K562 (cell line): ENCODE measurements around the gene RBM45. TPM values are rescaled to one million over a fixed set of nuclear protein-coding genes. Genes with fewer than 3 reads are reported as not detected.

Source experiments
- ATAC-seq: fragments of 200-7000 bp; cut with Tn5 transposase; 3 replicates; pipeline ENCODE4 v1.9.1; 2020; ENCODE audit warnings: moderate library complexity
- BruUV-seq: library from RNA; stranded (reverse); fragments of 400-500 nt; replicated peaks from 2 replicates; lab custom pipeline; 2021; lab: Mats Ljungman, UMichigan
- CTCF ChIA-PET: fragments of 300-600 bp; formaldehyde crosslinking; extraction: SDS; loops from one replicate; lab custom pipeline; 2021; ENCODE audit warnings: low intra/inter-chr PET ratio; lab: Yijun Ruan, JAX
- POLR2A ChIA-PET: fragments of 300-600, 350-650 bp; sonication (Branson Sonifier 250); formaldehyde crosslinking; extraction: SDS; loops from one replicate; lab custom pipeline; 2021; ENCODE audit warnings: antibody characterized with exemption, inconsistent platforms; lab: Yijun Ruan, JAX
- DNase-seq, 4 experiments: peaks; one replicate each; pipeline versions ENCODE4 v3.0.0 to v3.0.0-alpha.2; 2011 to 2018; ENCODE audit warnings: low spot score in 3 of 4, mixed read lengths in 3 of 4; ENCODE audit errors: extremely low read depth in 1 of 4
- FAIRE-seq: peaks from 2 replicates; lab custom pipeline; 2011; peaks lifted over from hg19 to GRCh38; lab: Jason Lieb, UNC
- H2AFZ ChIP-seq: 2 replicates; pipeline ENCODE4 v1.6.0; 2011; ENCODE audit warnings: low read depth, low read length, control low read depth, inconsistent platforms
- H3K27ac ChIP-seq: fragments of 200-600 bp; 3 replicates; pipeline ENCODE4 v1.8.0; 2011; ENCODE audit warnings: low read depth, mild to moderate bottlenecking, control low read depth, inconsistent platforms, low read length, moderate library complexity, mixed read lengths; ENCODE audit errors: extremely low read depth
- H3K27me3 ChIP-seq, 2 experiments: fragments of 300-600 bp in 1 of 2; 2 replicates in 1 of 2; 3 replicates in 1 of 2; pipeline versions ENCODE4 v1.6.0 to v1.8.0; 2011; ENCODE audit warnings: inconsistent platforms in 2 of 2, low read length in 2 of 2, mild to moderate bottlenecking in 1 of 2, mixed read lengths in 1 of 2, moderate library complexity in 1 of 2; ENCODE audit not compliant: control insufficient read depth in 2 of 2, insufficient read depth in 2 of 2
- H3K36me3 ChIP-seq: fragments of 300-600 bp; 3 replicates; pipeline ENCODE4 v1.8.0; 2011; ENCODE audit warnings: mild to moderate bottlenecking, low read length, inconsistent platforms; ENCODE audit not compliant: control insufficient read depth, insufficient read depth
- H3K4me1 ChIP-seq, 2 experiments: fragments of 200-600 bp in 1 of 2; replicated peaks in 1 of 2; 2 replicates in 1 of 2; 3 replicates in 1 of 2; pipeline versions ENCODE4 v1.5.1 to v1.8.0; 2011; ENCODE audit warnings: inconsistent platforms in 2 of 2, low read length in 2 of 2, mild to moderate bottlenecking in 1 of 2, mixed read lengths in 1 of 2, moderate library complexity in 1 of 2; ENCODE audit not compliant: control insufficient read depth in 2 of 2, insufficient read depth in 2 of 2
- H3K4me2 ChIP-seq: 2 replicates; pipeline ENCODE4 v1.6.1; 2011; ENCODE audit warnings: low read length, control low read depth, inconsistent platforms, mixed read lengths; ENCODE audit not compliant: insufficient read depth
- H3K4me3 ChIP-seq: fragments of 200-600 bp; sonication (generic), shearing (Covaris generic); 2 replicates; pipeline ENCODE4 v1.5.1; 2016; ENCODE audit warnings: control low read depth, inconsistent platforms
- H3K79me2 ChIP-seq: fragments of 200-600 bp; 3 replicates; pipeline ENCODE4 v1.8.0; 2011; ENCODE audit warnings: low read length, inconsistent platforms; ENCODE audit not compliant: control insufficient read depth, insufficient read depth
- H3K9ac ChIP-seq, 2 experiments: 2 replicates each; pipeline versions ENCODE4 v1.6.0 to v1.6.1; 2011; ENCODE audit warnings: low read depth in 2 of 2, low read length in 2 of 2, control low read depth in 1 of 2, inconsistent platforms in 1 of 2, mild to moderate bottlenecking in 1 of 2, mixed read lengths in 1 of 2; ENCODE audit not compliant: insufficient read depth in 1 of 2
- H3K9me1 ChIP-seq: one replicate; pipeline ENCODE4 v1.6.0; 2011; ENCODE audit warnings: inconsistent platforms, mild to moderate bottlenecking, low read length, moderate library complexity; ENCODE audit not compliant: control insufficient read depth, insufficient read depth
- H3K9me3 ChIP-seq: replicated peaks from 2 replicates; pipeline ENCODE4 v1.5.1; 2011; ENCODE audit warnings: low read depth, low read length, inconsistent platforms; ENCODE audit not compliant: control insufficient read depth, insufficient read depth
- H4K20me1 ChIP-seq: replicated peaks from 2 replicates; pipeline ENCODE4 v1.6.1; 2011; ENCODE audit warnings: low read length, inconsistent platforms, mixed read lengths; ENCODE audit not compliant: control insufficient read depth, insufficient read depth
- EP300 ChIP-seq: IDR thresholded peaks from 2 replicates; pipeline ENCODE4 v1.6.1; 2012; ENCODE audit warnings: low read length, improper control_type of control experiment
- JUND ChIP-seq, 2 experiments: IDR thresholded peaks; 2 replicates in 1 of 2; 3 replicates in 1 of 2; pipeline ENCODE4 v1.6.1; 2011; ENCODE audit warnings: borderline replicate concordance in 2 of 2, low read depth in 2 of 2, low read length in 2 of 2, improper control_type of control experiment in 1 of 2, missing biosample characterization in 1 of 2, missing genetic modification characterization in 1 of 2, missing genetic modification reagents in 1 of 2
- PCBP2 ChIP-seq: fragments of 200-400 bp; formaldehyde crosslinking; IDR thresholded peaks from 2 replicates; pipeline ENCODE4 v1.6.1; 2018; ENCODE audit warnings: low read length, low read depth, mild to moderate bottlenecking, moderate library complexity; ENCODE audit not compliant: poor library complexity, severe bottlenecking
- SMARCE1 ChIP-seq: fragments of 450-650 bp; IDR thresholded peaks from 2 replicates; pipeline ENCODE4 v1.7.1; 2016; ENCODE audit warnings: mild to moderate bottlenecking
- ZKSCAN1 ChIP-seq: fragments of 150-350 bp; IDR thresholded peaks from 2 replicates; pipeline ENCODE4 v1.6.1; 2016; ENCODE audit warnings: low read depth, low read length
- ZNF232 ChIP-seq: sonication (generic); formaldehyde crosslinking; IDR thresholded peaks from 2 replicates; pipeline ENCODE4 v1.8.0; 2022; ENCODE audit warnings: mild to moderate bottlenecking, missing genetic modification reagents
- WGBS: fragments of 100-300 bp; shearing (Covaris generic); methylation state at CpG from one replicate; pipeline ENCODE4 v1.1.6; 2016; ENCODE audit warnings: low coverage, mixed read lengths; ENCODE audit not compliant: insufficient coverage; ENCODE audit errors: missing lambda C conversion rate; 5-methylcytosine and 5-hydroxymethylcytosine counted together
- in situ Hi-C: fragments of 300-500 bp; cut with MboI; formaldehyde crosslinking; loops from 4 replicates; pipeline ENCODE4 v1.15.0; 2018; ENCODE audit warnings: inconsistent platforms, mixed read lengths
- intact Hi-C: fragments of 100-400 bp; cut with micrococcal nuclease; formaldehyde crosslinking; loops from 2 replicates; pipeline ENCODE4 v1.14.2; 2022
- polyA plus RNA-seq, 8 experiments: library from polyadenylated mRNA; depleted of rRNA in 4 of 8; stranded (reverse) in 5 of 8; unstranded in 3 of 8; fragments of >200 nt; fragmentation: Nextera tagmentation in 2 of 8; fragmentation: Illumina TruSeq in 1 of 8; extraction: Ambion mirVana in 2 of 8; extraction: Trizol in 1 of 8; gene quantifications; 2 replicates each; pipeline versions ENCODE4 v1.2.1 to v1.2.3, GENCODE V29; 2011 to 2014; ENCODE audit warnings: inconsistent platforms in 1 of 8, missing spikeins in 1 of 8
- total RNA-seq, 7 experiments: library from RNA; depleted of rRNA in 6 of 7; stranded (reverse); fragments of >200 nt in 6 of 7; fragmentation: Illumina TruSeq in 2 of 7; extraction: Trizol in 2 of 7; gene quantifications; 2 replicates each; pipeline versions ENCODE4 v1.2.1 to v1.2.3, GENCODE V29; 2011 to 2021; ENCODE audit warnings: low replicate concordance in 1 of 7
- TF ChIP-seq, protein P1 (sequence below): fragments of 250-450 bp; sonication (Bioruptor Pico); IDR thresholded peaks from 2 replicates; pipeline ENCODE4 v1.8.0; 2022; ENCODE audit warnings: inconsistent platforms, mild to moderate bottlenecking, moderate library complexity, borderline replicate concordance
- TF ChIP-seq, protein P2 (sequence below): conservative IDR thresholded peaks from 2 replicates; pipeline ENCODE4 v1.6.1; 2011; ENCODE audit warnings: low read depth, mild to moderate bottlenecking, low read length; ENCODE audit not compliant: control insufficient read depth
- TF ChIP-seq, protein P3 (sequence below): sonication (generic); IDR thresholded peaks from 2 replicates; pipeline ENCODE4 v1.6.1; 2016

RBM45 gene
- total and polyA plus RNA-seq, 9 of the 15 experiments (the other 6 are each of a cell fraction or from before 2014, with no cell fraction given): 6.7 to 22.0 (median 15.0) TPM

DNA sequence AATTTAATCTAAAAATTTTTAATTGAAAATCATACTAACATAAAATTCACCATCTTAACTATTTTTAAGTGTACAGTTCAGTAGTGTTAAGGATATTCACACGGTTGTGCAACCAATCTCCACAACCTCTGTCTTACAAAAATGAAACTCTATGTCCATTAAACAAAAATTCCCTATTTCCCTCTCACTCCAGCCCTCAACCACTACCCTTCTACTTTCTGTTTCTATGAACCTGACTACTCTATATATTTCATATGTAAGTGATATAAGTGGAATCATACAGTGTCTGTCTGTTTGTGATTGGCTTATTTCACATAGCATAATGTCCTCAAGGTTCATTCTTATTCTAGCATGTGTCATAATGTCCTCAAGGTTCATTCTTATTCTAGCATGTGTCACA is 47.7 kb downstream of the RBM45 start:
- Histone ChIP-seq H3K79me2 (no peaks in the 10 kb centered on the region), H3K4me1 (no peaks in the 10 kb centered on the region), H3K36me3 (no peaks in the 10 kb centered on the region), H2AFZ (no peak overlapping the region), H3K27me3 (no peaks in the 10 kb centered on the region), H3K27ac (no peak overlapping the region), H3K4me2 (no peak overlapping the region), H3K9me1 (no peaks in the 10 kb centered on the region), H3K9me3 (no peaks in the 10 kb centered on the region), H4K20me1 (no peaks in the 10 kb centered on the region), H3K4me3 (no peak overlapping the region)
- no peak for ATAC-seq
- WGBS: 10% methylated on average over 1 of the region's 1 CpG
- ChIA-PET POLR2A (interaction anchor here (0.9 kb wide), 1 partner anchor 14 kb away, joined by 3 read pairs; no protein-coding TSS in a partner anchor), CTCF (no interaction called here)
- intact Hi-C loops: no loop called here
- BruUV-seq: no TSS peak
- FAIRE-seq: no peak
- no peak for TF ChIP-seq PCBP2
- TF ChIP-seq SMARCE1: no peak
- TF ChIP-seq ZNF232: no peak
- TF ChIP-seq JUND (IDR thresholded peaks at IDR 0.05; ENCODE audit: borderline replicate concordance, low read depth, low read length): no peak
- no peak for TF ChIP-seq JUND (tag; IDR thresholded peaks at IDR 0.05; ENCODE audit: borderline replicate concordance, low read depth, low read length)
- TF ChIP-seq, protein P1, sequence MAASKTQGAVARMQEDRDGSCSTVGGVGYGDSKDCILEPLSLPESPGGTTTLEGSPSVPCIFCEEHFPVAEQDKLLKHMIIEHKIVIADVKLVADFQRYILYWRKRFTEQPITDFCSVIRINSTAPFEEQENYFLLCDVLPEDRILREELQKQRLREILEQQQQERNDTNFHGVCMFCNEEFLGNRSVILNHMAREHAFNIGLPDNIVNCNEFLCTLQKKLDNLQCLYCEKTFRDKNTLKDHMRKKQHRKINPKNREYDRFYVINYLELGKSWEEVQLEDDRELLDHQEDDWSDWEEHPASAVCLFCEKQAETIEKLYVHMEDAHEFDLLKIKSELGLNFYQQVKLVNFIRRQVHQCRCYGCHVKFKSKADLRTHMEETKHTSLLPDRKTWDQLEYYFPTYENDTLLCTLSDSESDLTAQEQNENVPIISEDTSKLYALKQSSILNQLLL (CRISPR knock-in tag): no peak
- TF ChIP-seq ZKSCAN1: no peak
- no peak for TF ChIP-seq EP300
- TF ChIP-seq, protein P2, sequence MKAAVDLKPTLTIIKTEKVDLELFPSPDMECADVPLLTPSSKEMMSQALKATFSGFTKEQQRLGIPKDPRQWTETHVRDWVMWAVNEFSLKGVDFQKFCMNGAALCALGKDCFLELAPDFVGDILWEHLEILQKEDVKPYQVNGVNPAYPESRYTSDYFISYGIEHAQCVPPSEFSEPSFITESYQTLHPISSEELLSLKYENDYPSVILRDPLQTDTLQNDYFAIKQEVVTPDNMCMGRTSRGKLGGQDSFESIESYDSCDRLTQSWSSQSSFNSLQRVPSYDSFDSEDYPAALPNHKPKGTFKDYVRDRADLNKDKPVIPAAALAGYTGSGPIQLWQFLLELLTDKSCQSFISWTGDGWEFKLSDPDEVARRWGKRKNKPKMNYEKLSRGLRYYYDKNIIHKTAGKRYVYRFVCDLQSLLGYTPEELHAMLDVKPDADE: no peak
- TF ChIP-seq, protein P3, sequence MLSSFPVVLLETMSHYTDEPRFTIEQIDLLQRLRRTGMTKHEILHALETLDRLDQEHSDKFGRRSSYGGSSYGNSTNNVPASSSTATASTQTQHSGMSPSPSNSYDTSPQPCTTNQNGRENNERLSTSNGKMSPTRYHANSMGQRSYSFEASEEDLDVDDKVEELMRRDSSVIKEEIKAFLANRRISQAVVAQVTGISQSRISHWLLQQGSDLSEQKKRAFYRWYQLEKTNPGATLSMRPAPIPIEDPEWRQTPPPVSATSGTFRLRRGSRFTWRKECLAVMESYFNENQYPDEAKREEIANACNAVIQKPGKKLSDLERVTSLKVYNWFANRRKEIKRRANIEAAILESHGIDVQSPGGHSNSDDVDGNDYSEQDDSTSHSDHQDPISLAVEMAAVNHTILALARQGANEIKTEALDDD: no peak
- TF ChIP-seq, all 486 proteins: peak for 0
- DNase-seq: no peak
- H3K9ac ChIP-seq: no peak overlapping the region
- in situ Hi-C loops: no loop called here
